ENCODE measurements around the gene STK4. TPM values are rescaled to one million over a fixed set of nuclear protein-coding genes. Genes with fewer than 3 reads are reported as not detected.

STK4 gene
- total RNA-seq, 1 donor from 2014 or later = 149 TPM

DNA sequence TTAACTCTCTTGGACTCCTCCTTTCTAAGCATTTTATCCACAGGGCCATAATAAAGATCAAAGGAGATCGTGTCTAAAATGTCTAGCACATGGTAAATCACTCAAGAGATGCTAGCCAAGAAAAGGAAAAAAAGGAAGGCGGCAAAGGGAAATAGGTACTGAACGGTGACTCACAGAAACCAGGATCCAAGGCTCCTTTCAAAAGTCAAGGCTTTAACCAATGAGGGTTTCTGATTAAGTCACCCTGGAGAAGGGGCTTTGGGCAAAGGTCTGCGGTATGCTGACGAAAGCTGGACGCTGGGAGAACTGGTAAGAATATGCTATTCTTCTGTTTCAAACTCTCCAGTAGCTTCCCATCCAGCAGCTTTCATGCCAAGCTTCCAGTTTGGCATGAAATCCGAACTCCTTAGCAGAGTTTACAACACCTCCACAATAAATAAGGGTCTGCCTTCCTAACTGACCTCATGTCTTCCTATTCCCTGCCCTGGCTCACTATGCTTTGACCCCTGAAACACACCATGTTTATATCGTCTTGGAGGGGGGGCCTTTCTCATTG is 7.2 kb upstream of the STK4 start:
- DNase-seq (ENCODE audit: low spot score) = no peak

DNA sequence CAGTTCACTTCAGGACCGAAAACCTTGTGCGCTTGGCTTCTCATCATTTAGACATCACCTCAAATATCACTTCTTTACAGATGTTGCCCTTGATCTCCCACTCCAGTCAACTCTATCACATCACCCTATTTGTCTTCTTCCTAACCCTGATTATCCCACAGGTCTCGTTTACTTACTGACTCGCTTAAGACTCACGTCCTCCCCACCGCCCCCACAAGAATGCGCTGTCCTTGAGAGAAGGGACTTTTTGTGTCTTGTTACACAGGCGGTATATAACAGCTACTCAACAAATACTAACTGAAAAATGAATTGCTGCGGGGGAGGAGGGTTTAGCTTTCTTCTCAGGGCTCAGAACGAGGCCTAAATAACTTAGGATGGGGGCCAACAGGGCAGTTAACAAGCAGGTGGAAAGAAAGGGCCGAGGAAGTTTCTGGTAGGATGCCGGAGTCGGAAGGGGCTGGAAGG is 6.6 kb upstream of the STK4 start:
- H3K27me3 Mint-ChIP-seq (ENCODE audit: insufficient read depth) = no peaks in the 10 kb centered on the region
- H3K27ac Mint-ChIP-seq = peak overlapping the region; percentile 100
- peak; percentile 37 for DNase-seq (ENCODE audit: low spot score)
- H3K36me3 Mint-ChIP-seq (ENCODE audit: low read depth) = peaks cover 45% of the 10 kb centered on the region
- H3K9me3 Mint-ChIP-seq = no peaks in the 10 kb centered on the region
- H3K4me3 Mint-ChIP-seq = peak overlapping the region; percentile 99
- intact Hi-C loops (cut with micrococcal nuclease) = loop anchor here (1.0 to 10.0 kb wide), 10 partner anchors 11 to 1447 kb away; partner anchors contain the start of genes ELMO2, OSER1, PCIF1 and PIGT
- H3K4me1 Mint-ChIP-seq (ENCODE audit: low read depth) = peaks cover 71% of the 10 kb centered on the region

More for the DNA sequence above, 7.2 kb upstream of the STK4 start:
- Mint-ChIP-seq H3K4me1 (ENCODE audit: low read depth) (peaks cover 72% of the 10 kb centered on the region), H3K9me3 (no peaks in the 10 kb centered on the region), H3K4me3 (peak overlapping the region; percentile 99), H3K27ac (peak overlapping the region; percentile 100), H3K27me3 (ENCODE audit: insufficient read depth) (no peaks in the 10 kb centered on the region), H3K36me3 (ENCODE audit: low read depth) (peaks cover 48% of the 10 kb centered on the region)
- intact Hi-C loops (cut with micrococcal nuclease) = loop anchor here (1.0 kb wide), 5 partner anchors 11 to 73 kb away; no protein-coding TSS in a partner anchor

DNA sequence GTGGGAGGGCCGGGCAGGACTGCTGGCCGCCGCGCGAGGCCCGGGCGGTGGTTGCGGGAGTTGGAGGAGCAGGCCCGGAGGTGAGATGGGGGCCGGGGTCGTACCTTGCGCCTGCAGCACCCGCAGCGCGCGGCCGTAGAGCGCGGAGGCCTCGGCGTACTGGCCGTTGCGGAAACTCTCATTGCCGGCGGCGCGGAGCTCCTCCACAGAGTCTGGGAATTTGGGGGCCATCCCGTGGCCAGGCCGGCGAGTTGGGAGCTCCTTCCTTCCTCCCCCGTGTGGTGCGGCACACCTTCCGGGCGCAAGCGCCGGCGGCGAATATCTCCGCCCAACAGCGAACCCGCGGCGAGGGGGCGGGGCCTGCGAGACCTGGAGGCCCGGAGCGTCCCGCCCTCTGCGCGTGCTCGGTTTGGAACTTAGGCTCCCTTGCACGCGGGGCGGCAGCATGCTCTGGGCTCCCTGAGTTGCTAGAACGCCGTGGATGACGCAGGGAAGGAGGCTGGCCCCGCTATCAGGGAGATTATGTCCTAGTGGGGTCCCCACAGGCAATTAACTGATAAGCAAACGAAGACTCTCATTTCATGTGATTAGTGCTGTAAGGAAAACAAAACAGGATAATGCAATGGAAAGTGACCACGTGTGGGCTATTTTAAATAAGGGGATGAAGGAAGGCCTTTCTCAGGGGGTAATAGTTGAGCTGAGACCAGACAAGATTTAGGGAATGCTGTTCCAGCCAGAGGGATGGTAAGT is 6.0 kb upstream of the STK4 start, which contains the start of gene TOMM34:
Gene TOMM34, minus strand, starts transcription at position 295 of the 750 bp plus-strand sequence. Its CDS starts 64 bp downstream, at position 231.
- H3K4me1 Mint-ChIP-seq (ENCODE audit: low read depth) = peaks cover 74% of the 10 kb centered on the region
- H3K27ac Mint-ChIP-seq = peak within 1 kb of the TSS; percentile 100
- intact Hi-C loops (cut with micrococcal nuclease) = loop anchor here (2.0 to 10.0 kb wide), 5 partner anchors 435 to 1447 kb away; partner anchors contain the start of genes ELMO2, OSER1, PCIF1 and PIGT
- H3K9me3 Mint-ChIP-seq = no peaks in the 10 kb centered on the region
- H3K36me3 Mint-ChIP-seq (ENCODE audit: low read depth) = peaks cover 39% of the 10 kb centered on the region
- H3K4me3 Mint-ChIP-seq = peak within 1 kb of the TSS; percentile 99
- peak; percentile 94 for DNase-seq (ENCODE audit: low spot score)
- H3K27me3 Mint-ChIP-seq (ENCODE audit: insufficient read depth) = no peaks in the 10 kb centered on the region

DNA sequence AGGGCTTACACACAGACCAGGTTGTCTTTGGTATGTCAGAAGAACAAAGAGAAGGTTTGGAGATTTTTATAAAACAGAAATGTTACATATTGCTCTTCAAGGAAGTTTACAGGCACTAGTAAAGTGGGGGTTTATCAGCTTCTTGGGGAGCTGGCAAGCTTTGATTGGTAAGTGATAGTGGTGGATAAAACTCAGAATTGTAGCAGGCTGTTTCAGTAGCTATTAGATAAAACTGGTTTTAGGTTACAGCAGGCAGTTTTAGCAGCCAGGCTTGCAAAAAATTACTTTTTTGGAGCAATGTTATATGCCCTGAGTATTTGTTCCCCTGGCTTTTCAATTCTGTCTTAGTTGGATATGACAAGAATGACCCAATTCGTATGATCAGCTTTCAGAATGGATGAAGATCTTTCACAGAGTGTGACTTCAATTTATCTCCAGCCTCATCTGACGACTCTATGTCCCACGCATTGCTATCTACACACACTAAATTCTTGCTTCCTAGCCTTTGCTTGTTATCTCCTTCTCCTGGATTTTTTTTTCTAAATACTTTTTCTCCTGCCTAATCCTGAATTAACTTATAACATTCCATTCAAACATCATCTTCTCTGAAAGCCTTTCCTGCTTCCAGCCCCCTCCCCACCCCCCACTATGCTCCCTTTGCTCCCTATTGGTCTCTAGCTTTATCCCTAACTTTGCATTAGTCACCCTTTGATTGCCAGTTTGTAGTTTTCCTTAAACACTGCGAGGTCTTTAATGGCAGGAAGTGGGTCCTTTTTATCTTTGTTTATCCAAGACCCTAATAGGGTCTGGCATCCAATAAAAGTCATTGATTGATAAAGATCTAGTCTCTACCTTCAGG is 5.1 kb upstream of the STK4 start:
- peak overlapping the region; percentile 98 for H3K27ac Mint-ChIP-seq
- intact Hi-C loops (cut with micrococcal nuclease) = loop anchor here (2.0 to 10.0 kb wide), 5 partner anchors 436 to 1446 kb away; partner anchors contain the start of genes ELMO2, OSER1, PCIF1 and PIGT
- H3K36me3 Mint-ChIP-seq (ENCODE audit: low read depth) = peaks cover 29% of the 10 kb centered on the region
- H3K27me3 Mint-ChIP-seq (ENCODE audit: insufficient read depth) = no peaks in the 10 kb centered on the region
- peaks cover 77% of the 10 kb centered on the region for H3K4me1 Mint-ChIP-seq (ENCODE audit: low read depth)
- no peak for DNase-seq (ENCODE audit: low spot score)
- H3K9me3 Mint-ChIP-seq = no peaks in the 10 kb centered on the region
- H3K4me3 Mint-ChIP-seq = peak overlapping the region; percentile 21

DNA sequence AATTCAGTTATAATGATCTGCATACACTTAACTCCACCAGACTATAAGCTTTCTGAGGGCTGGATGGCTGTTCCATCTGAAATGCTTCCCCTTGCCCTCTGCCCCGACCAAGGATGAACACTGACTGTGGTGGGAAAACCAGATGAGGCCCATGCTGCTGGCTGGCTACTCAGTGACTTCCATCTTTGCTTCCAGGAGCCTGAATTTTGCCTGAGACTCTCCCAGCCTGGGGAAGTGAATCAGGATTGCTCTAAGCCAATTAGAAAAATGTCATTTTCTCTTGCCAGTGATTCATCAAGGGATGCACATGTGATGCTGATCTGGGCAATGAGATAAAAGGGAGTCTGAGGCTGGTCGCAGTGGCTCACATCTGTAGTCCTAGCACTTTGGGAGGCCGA is 4.4 kb upstream of the STK4 start:
- Mint-ChIP-seq H3K9me3 (no peaks in the 10 kb centered on the region), H3K27me3 (ENCODE audit: insufficient read depth) (no peaks in the 10 kb centered on the region), H3K4me3 (no peak overlapping the region), H3K4me1 (ENCODE audit: low read depth) (peaks cover 74% of the 10 kb centered on the region), H3K27ac (no peak overlapping the region), H3K36me3 (ENCODE audit: low read depth) (peaks cover 29% of the 10 kb centered on the region)
- intact Hi-C loops (cut with micrococcal nuclease) = loop anchor here (2.0 to 10.0 kb wide), 5 partner anchors 437 to 1445 kb away; partner anchors contain the start of genes ELMO2, OSER1, PCIF1 and PIGT
- DNase-seq (ENCODE audit: low spot score) = no peak

DNA sequence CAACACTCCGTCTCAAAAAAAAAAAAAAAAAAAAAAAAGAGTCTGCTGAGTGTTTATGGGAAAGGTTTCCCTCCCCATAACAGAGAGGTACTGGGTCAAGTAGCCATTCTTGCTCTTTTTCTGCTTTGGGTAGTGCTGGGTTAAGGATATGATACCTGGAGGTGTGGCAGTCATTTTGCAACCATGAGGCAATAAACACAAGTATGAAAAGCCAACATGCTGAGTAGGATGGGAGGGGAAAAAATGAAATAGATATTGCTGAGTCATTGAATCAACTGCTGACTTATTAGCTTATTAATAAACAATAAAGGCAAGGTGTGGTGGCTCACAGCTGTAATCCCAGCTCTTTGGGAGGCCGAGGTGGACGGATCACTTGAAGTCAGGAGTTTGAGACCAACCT is 3.8 kb upstream of the STK4 start:
- no peak for DNase-seq (ENCODE audit: low spot score)
- Mint-ChIP-seq H3K9me3 (no peaks in the 10 kb centered on the region), H3K27me3 (ENCODE audit: insufficient read depth) (no peaks in the 10 kb centered on the region), H3K27ac (no peak overlapping the region), H3K4me1 (ENCODE audit: low read depth) (peaks cover 74% of the 10 kb centered on the region), H3K36me3 (ENCODE audit: low read depth) (peaks cover 29% of the 10 kb centered on the region), H3K4me3 (no peak overlapping the region)
- intact Hi-C loops (cut with micrococcal nuclease) = loop anchor here (5.0 to 10.0 kb wide), 4 partner anchors 438 to 972 kb away; partner anchors contain the start of genes OSER1, PCIF1, PIGT and SERINC3

DNA sequence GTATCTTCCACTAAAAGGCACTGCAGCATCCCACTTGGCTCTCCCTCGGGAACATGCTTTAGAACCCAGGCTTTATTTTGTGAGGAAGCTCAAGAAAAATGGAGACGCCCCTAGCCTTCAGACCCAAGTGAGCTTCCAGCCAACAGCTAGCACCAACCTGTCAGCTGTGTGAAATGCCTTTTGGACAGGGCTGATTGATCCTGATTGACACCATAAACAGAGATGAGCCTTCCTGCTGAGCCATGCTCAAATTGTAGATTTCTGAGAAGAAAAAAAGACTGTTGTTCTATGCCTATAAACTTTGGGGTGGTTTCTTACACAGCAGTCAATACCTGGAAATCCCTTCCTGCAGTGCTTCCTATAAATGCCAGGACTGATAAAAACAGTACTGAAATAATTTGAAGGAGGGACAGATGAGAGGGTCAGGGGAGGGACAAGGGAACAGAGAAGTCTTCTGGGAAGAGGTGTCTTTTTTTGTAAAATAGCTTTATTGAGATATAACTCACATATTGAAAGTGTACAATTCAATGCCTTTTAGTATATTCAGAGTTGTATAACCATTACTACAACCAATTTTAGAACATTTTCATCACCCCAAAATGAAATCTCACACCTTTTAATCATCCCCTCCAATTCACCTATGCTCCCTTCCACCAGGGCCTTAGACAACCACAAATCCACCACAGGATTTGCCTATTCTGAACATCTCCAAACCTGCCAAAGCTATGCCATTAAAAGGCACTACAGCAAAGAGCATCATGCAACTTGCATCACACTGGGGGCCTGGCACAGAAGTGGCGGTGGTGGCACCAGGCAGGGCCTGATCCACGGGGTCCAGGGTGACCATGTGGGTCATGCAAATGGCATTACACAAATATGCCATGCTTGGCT is 2.7 kb upstream of the STK4 start:
- no peak for DNase-seq (ENCODE audit: low spot score)
- Mint-ChIP-seq H3K4me3 (peak overlapping the region; percentile 35), H3K9me3 (no peaks in the 10 kb centered on the region), H3K27me3 (ENCODE audit: insufficient read depth) (no peaks in the 10 kb centered on the region), H3K4me1 (ENCODE audit: low read depth) (peaks cover 74% of the 10 kb centered on the region), H3K36me3 (ENCODE audit: low read depth) (peaks cover 25% of the 10 kb centered on the region), H3K27ac (peak overlapping the region; percentile 28)
- intact Hi-C loops (cut with micrococcal nuclease) = loop anchor here (5.0 to 10.0 kb wide), 4 partner anchors 439 to 971 kb away; partner anchors contain the start of genes OSER1, PCIF1, PIGT and SERINC3

DNA sequence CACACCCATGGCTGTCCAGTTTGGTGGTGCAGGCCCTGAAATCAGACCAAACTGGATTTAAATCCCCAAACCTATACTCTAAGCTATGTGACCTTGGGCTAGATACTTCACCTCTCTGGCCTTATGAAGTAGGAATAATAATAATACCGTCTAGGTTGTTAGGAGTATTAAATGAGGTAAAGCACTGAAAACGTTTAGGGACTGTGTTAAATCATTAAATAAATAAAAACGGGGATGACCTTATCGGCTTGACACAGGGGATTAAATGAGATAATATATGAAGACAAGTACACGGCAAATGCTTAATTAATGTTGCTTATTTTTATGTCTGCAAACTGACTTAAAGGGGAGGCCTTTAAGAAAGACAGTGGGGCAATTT is 672 bp upstream of the STK4 start:
- no peak for DNase-seq (ENCODE audit: low spot score)
- Mint-ChIP-seq H3K4me1 (ENCODE audit: low read depth) (peaks cover 77% of the 10 kb centered on the region), H3K9me3 (no peaks in the 10 kb centered on the region), H3K36me3 (ENCODE audit: low read depth) (peaks cover 19% of the 10 kb centered on the region), H3K27ac (peak overlapping the region; percentile 88), H3K4me3 (peak overlapping the region; percentile 92), H3K27me3 (ENCODE audit: insufficient read depth) (no peaks in the 10 kb centered on the region)
- intact Hi-C loops (cut with micrococcal nuclease) = loop anchor here (2.0 to 10.0 kb wide), 8 partner anchors 55 to 969 kb away; partner anchors contain the start of genes ADA, PABPC1L, PCIF1 and PIGT

DNA sequence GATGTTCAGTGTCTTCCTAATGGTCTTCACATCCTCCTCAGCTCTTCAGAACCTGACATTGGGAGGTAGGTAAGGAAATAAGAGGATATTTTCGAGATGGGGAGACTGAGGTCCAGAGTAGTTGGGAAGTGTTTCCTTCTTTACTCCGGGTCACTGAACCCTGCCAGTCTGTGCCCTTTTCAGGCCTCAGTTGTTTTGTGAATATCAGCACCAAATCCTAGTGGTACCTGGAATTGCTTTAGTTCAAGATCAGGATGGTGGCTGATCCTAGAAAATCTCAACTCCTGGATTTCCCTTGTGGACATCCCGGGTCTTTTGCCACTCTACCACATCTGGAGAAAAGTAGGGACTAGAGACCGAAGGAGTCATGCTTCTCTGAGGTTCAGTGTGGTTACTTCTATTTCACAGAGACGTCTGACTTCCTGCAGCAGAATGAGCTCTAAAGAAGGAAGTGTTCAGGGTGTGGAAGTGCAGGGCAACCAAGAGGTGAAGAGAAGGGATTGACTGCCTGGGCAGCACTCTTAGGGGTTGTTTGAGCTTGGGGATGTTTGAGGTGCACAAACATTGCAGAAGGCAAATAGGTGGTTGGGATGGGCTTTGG is 995 bp downstream of the STK4 start:
- Mint-ChIP-seq H3K36me3 (ENCODE audit: low read depth) (peaks cover 23% of the 10 kb centered on the region), H3K4me3 (peak overlapping the region; percentile 92), H3K9me3 (no peaks in the 10 kb centered on the region), H3K27me3 (ENCODE audit: insufficient read depth) (no peaks in the 10 kb centered on the region), H3K27ac (peak overlapping the region; percentile 88), H3K4me1 (ENCODE audit: low read depth) (peaks cover 75% of the 10 kb centered on the region)
- no peak for DNase-seq (ENCODE audit: low spot score)
- intact Hi-C loops (cut with micrococcal nuclease) = loop anchor here (2.0 to 10.0 kb wide), 8 partner anchors 57 to 967 kb away; partner anchors contain the start of genes ADA, PABPC1L, PCIF1 and PIGT

DNA sequence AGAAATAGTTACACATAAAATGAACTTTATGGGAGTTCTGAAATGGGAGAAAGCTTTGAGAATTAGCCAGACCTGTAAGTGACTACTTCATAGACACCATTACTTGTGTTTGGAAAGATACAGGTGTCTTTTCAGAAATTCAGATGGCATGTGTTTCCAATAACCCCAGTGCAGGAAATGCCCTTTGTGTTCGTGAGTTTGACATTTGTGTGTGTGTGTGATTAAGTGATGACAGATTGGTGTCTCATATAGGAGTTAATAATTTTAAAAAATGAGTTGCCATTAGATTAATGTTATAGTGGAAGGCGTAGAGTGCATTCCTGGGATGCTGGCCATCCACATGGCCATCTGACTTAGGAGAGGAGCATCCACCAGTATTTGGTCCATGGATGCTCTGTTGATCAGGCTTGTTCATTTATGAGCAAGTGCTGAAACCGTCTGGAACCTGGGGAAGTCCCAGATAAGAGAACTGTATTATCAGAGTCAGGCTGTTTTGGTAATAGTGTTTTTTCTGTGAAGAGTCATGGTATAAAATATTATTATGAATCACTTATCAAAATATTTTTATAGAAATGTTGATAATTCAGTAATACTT is 3.1 kb downstream of the STK4 start:
- H3K4me1 Mint-ChIP-seq (ENCODE audit: low read depth) = peaks cover 68% of the 10 kb centered on the region
- H3K36me3 Mint-ChIP-seq (ENCODE audit: low read depth) = peaks cover 40% of the 10 kb centered on the region
- H3K27ac Mint-ChIP-seq = peak overlapping the region; percentile 88
- peak overlapping the region; percentile 92 for H3K4me3 Mint-ChIP-seq
- H3K9me3 Mint-ChIP-seq = no peaks in the 10 kb centered on the region
- DNase-seq (ENCODE audit: low spot score) = no peak
- intact Hi-C loops (cut with micrococcal nuclease) = loop anchor here (5.0 to 10.0 kb wide), 5 partner anchors 317 to 965 kb away; partner anchors contain the start of genes ADA, PCIF1, PIGT and SERINC3
- no peaks in the 10 kb centered on the region for H3K27me3 Mint-ChIP-seq (ENCODE audit: insufficient read depth)

Data from activated T-helper 1 cell treated with anti-CD3 and anti-CD28 coated beads, Interleukin-12 subunit alpha, Interleukin-12 subunit beta, Interleukin-2, Interleukin-4 antibody, amounts not matched to agents 30 ng/mL and 10 ng/mL and 1 ng/mL, durations not matched to agents 14 hours and 24 hours and 36 hours (primary cell).